ENCODE measurements around the gene TAGAP. TPM values are rescaled to one million over a fixed set of nuclear protein-coding genes. Genes with fewer than 3 reads are reported as not detected.

TAGAP gene
- total and polyA plus RNA-seq, 9 of the 15 experiments (the other 6 are each of a cell fraction or from before 2014, with no cell fraction given): 0.07 TPM; not detected in 8

DNA sequence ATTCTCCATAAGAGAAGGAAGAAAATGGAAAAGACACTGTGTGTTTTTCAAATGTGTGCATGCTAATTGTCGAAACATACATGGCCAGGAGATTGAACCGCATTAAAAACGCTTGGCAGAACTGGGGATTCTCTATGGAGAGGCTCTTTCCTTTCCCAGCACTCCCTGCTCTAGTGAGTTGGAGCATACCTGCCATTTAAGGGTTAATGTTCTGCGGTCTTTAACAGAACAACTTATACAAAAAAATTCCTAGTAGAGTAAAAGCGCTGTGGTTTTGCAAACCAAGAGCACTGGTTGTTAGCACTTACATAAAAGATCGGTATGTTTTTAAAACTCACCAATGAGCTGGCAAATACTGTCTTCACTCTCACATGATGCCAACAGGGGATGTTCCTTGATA, 1.5 kb downstream of the TAGAP start:
- CTCF ChIA-PET (ENCODE audit: low intra/inter-chr PET ratio): interaction anchor here (0.8 to 2.1 kb wide), 2 partner anchors 60 to 92 kb away, joined by 3 to 14 read pairs; no protein-coding TSS in a partner anchor
- intact Hi-C loops (cut with micrococcal nuclease) (loop anchor here (5.0 kb wide), 1 partner anchor 341 kb away; no protein-coding TSS in a partner anchor), in situ Hi-C loops (cut with MboI) (loop anchor here (5.0 kb wide), 1 partner anchor 59 kb away; no protein-coding TSS in a partner anchor)
- Histone ChIP-seq H4K20me1 (replicated peaks; ENCODE audit: control insufficient read depth, insufficient read depth, low read length) (no peaks in the 10 kb centered on the region), H3K27me3 (ENCODE audit: control insufficient read depth in 2 of 2, insufficient read depth in 2 of 2, low read length in 2 of 2) (peaks cover 54 to 59% of the 10 kb centered on the region in 2 experiments), H3K9me1 (ENCODE audit: control insufficient read depth, insufficient read depth, low read length) (no peaks in the 10 kb centered on the region), H3K27ac (ENCODE audit: extremely low read depth, low read depth, low read length) (no peak overlapping the region), H3K9me3 (replicated peaks; ENCODE audit: control insufficient read depth, insufficient read depth, low read depth, low read length) (no peaks in the 10 kb centered on the region), H3K36me3 (ENCODE audit: control insufficient read depth, insufficient read depth, low read length) (no peaks in the 10 kb centered on the region), H3K4me3 (no peak overlapping the region), H3K4me1 (replicated peaks in 1 of 2; ENCODE audit: control insufficient read depth in 2 of 2, insufficient read depth in 2 of 2, low read length in 2 of 2) (no peaks in the 10 kb centered on the region), H3K9ac (ENCODE audit: insufficient read depth in 1 of 2, low read depth in 2 of 2, low read length in 2 of 2) (no peak overlapping the region), H3K79me2 (ENCODE audit: control insufficient read depth, insufficient read depth, low read length) (no peaks in the 10 kb centered on the region), H2AFZ (ENCODE audit: low read depth, low read length) (no peak overlapping the region), H3K4me2 (ENCODE audit: insufficient read depth, low read length) (no peak overlapping the region)
- BruUV-seq (replicated peaks): no TSS peak
- FAIRE-seq: no peak
- no peak for ATAC-seq
- POLR2A ChIA-PET: interaction anchor here (0.6 to 1.0 kb wide), 3 partner anchors 9 to 280 kb away, joined by 3 to 5 read pairs (median 3); no protein-coding TSS in a partner anchor
- WGBS (ENCODE audit: insufficient coverage, low coverage, missing lambda C conversion rate): 3% methylated on average over 6 of the region's 6 CpGs
- TF ChIP-seq NFXL1 (CRISPR knock-in tag; IDR thresholded peaks at IDR 0.05): no peak
- DNase-seq (ENCODE audit: extremely low read depth in 1 of 4, low spot score in 3 of 4): no peak

DNA sequence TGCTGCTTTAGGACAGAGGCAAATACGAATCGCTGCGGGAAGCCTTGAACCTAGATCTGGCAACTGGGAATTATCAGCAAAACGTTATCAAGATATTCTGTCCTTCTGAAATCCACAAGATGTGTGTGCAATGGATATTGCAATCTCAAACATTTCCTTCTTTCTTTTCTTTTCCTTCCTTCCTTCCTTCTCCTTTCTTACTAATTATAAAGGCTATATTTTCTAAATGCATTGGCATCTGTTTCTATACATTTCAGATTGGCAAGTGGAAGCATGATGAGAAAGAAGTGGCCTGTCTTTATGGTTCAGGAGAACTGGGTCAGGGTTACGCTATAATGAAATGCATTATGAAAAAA, 2.0 kb downstream of the TAGAP start:
- Histone ChIP-seq H3K4me1 (replicated peaks in 1 of 2; ENCODE audit: control insufficient read depth in 2 of 2, insufficient read depth in 2 of 2, low read length in 2 of 2) (no peaks in the 10 kb centered on the region), H3K27me3 (ENCODE audit: control insufficient read depth in 2 of 2, insufficient read depth in 2 of 2, low read length in 2 of 2) (peaks cover 54 to 59% of the 10 kb centered on the region in 2 experiments), H3K4me2 (ENCODE audit: insufficient read depth, low read length) (no peak overlapping the region), H3K36me3 (ENCODE audit: control insufficient read depth, insufficient read depth, low read length) (no peaks in the 10 kb centered on the region), H3K9me3 (replicated peaks; ENCODE audit: control insufficient read depth, insufficient read depth, low read depth, low read length) (no peaks in the 10 kb centered on the region), H3K9ac (ENCODE audit: insufficient read depth in 1 of 2, low read depth in 2 of 2, low read length in 2 of 2) (no peak overlapping the region), H3K9me1 (ENCODE audit: control insufficient read depth, insufficient read depth, low read length) (no peaks in the 10 kb centered on the region), H4K20me1 (replicated peaks; ENCODE audit: control insufficient read depth, insufficient read depth, low read length) (no peaks in the 10 kb centered on the region), H3K27ac (ENCODE audit: extremely low read depth, low read depth, low read length) (no peak overlapping the region), H3K4me3 (no peak overlapping the region), H3K79me2 (ENCODE audit: control insufficient read depth, insufficient read depth, low read length) (no peaks in the 10 kb centered on the region), H2AFZ (ENCODE audit: low read depth, low read length) (no peak overlapping the region; the same call in 1 of the 2 replicates)
- no peak for DNase-seq (ENCODE audit: extremely low read depth in 1 of 4, low spot score in 3 of 4)
- 16% methylated on average over 5 of the region's 5 CpGs for WGBS (ENCODE audit: insufficient coverage, low coverage, missing lambda C conversion rate)
- ChIA-PET CTCF (ENCODE audit: low intra/inter-chr PET ratio) (interaction anchor here (0.8 to 2.1 kb wide), 3 partner anchors 61 to 92 kb away, joined by 3 to 14 read pairs (median 9); no protein-coding TSS in a partner anchor), POLR2A (interaction anchor here (0.6 to 1.5 kb wide), 3 partner anchors 22 to 280 kb away, joined by 3 to 5 read pairs (median 3); no protein-coding TSS in a partner anchor)
- BruUV-seq (replicated peaks): no TSS peak
- ATAC-seq: no peak
- intact Hi-C loops (cut with micrococcal nuclease) (loop anchor here (1.0 to 5.0 kb wide), 3 partner anchors 61 to 341 kb away; no protein-coding TSS in a partner anchor), in situ Hi-C loops (cut with MboI) (loop anchor here (5.0 kb wide), 1 partner anchor 59 kb away; no protein-coding TSS in a partner anchor)
- FAIRE-seq: no peak
- TF ChIP-seq TCFL5 (CRISPR knock-in tag; conservative IDR thresholded peaks at IDR 0.05) (no peak), ZSCAN32 (CRISPR knock-in tag; IDR thresholded peaks at IDR 0.05) (no peak)
- TF ChIP-seq, protein P1, sequence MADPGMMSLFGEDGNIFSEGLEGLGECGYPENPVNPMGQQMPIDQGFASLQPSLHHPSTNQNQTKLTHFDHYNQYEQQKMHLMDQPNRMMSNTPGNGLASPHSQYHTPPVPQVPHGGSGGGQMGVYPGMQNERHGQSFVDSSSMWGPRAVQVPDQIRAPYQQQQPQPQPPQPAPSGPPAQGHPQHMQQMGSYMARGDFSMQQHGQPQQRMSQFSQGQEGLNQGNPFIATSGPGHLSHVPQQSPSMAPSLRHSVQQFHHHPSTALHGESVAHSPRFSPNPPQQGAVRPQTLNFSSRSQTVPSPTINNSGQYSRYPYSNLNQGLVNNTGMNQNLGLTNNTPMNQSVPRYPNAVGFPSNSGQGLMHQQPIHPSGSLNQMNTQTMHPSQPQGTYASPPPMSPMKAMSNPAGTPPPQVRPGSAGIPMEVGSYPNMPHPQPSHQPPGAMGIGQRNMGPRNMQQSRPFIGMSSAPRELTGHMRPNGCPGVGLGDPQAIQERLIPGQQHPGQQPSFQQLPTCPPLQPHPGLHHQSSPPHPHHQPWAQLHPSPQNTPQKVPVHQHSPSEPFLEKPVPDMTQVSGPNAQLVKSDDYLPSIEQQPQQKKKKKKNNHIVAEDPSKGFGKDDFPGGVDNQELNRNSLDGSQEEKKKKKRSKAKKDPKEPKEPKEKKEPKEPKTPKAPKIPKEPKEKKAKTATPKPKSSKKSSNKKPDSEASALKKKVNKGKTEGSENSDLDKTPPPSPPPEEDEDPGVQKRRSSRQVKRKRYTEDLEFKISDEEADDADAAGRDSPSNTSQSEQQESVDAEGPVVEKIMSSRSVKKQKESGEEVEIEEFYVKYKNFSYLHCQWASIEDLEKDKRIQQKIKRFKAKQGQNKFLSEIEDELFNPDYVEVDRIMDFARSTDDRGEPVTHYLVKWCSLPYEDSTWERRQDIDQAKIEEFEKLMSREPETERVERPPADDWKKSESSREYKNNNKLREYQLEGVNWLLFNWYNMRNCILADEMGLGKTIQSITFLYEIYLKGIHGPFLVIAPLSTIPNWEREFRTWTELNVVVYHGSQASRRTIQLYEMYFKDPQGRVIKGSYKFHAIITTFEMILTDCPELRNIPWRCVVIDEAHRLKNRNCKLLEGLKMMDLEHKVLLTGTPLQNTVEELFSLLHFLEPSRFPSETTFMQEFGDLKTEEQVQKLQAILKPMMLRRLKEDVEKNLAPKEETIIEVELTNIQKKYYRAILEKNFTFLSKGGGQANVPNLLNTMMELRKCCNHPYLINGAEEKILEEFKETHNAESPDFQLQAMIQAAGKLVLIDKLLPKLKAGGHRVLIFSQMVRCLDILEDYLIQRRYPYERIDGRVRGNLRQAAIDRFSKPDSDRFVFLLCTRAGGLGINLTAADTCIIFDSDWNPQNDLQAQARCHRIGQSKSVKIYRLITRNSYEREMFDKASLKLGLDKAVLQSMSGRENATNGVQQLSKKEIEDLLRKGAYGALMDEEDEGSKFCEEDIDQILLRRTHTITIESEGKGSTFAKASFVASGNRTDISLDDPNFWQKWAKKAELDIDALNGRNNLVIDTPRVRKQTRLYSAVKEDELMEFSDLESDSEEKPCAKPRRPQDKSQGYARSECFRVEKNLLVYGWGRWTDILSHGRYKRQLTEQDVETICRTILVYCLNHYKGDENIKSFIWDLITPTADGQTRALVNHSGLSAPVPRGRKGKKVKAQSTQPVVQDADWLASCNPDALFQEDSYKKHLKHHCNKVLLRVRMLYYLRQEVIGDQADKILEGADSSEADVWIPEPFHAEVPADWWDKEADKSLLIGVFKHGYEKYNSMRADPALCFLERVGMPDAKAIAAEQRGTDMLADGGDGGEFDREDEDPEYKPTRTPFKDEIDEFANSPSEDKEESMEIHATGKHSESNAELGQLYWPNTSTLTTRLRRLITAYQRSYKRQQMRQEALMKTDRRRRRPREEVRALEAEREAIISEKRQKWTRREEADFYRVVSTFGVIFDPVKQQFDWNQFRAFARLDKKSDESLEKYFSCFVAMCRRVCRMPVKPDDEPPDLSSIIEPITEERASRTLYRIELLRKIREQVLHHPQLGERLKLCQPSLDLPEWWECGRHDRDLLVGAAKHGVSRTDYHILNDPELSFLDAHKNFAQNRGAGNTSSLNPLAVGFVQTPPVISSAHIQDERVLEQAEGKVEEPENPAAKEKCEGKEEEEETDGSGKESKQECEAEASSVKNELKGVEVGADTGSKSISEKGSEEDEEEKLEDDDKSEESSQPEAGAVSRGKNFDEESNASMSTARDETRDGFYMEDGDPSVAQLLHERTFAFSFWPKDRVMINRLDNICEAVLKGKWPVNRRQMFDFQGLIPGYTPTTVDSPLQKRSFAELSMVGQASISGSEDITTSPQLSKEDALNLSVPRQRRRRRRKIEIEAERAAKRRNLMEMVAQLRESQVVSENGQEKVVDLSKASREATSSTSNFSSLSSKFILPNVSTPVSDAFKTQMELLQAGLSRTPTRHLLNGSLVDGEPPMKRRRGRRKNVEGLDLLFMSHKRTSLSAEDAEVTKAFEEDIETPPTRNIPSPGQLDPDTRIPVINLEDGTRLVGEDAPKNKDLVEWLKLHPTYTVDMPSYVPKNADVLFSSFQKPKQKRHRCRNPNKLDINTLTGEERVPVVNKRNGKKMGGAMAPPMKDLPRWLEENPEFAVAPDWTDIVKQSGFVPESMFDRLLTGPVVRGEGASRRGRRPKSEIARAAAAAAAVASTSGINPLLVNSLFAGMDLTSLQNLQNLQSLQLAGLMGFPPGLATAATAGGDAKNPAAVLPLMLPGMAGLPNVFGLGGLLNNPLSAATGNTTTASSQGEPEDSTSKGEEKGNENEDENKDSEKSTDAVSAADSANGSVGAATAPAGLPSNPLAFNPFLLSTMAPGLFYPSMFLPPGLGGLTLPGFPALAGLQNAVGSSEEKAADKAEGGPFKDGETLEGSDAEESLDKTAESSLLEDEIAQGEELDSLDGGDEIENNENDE (IDR thresholded peaks at IDR 0.05; ENCODE audit: low read depth, low read length): no peak
